HG03439 (cell line): ENCODE measurements around the gene SLC7A6.
"Not testable (repeated sequence)": the region's sequence is repeated elsewhere in the genome, so short reads cannot be mapped to it uniquely, and the experiment has no call there.

ENCODE experiments used
- ATAC-seq: cut with Tn5 transposase; IDR thresholded peaks from one replicate; pipeline ENCODE4 v1.9.1; 2021; ENCODE audit warnings: mild to moderate bottlenecking, moderate library complexity; ENCODE audit not compliant: unreplicated experiment

SLC7A6 gene

DNA sequence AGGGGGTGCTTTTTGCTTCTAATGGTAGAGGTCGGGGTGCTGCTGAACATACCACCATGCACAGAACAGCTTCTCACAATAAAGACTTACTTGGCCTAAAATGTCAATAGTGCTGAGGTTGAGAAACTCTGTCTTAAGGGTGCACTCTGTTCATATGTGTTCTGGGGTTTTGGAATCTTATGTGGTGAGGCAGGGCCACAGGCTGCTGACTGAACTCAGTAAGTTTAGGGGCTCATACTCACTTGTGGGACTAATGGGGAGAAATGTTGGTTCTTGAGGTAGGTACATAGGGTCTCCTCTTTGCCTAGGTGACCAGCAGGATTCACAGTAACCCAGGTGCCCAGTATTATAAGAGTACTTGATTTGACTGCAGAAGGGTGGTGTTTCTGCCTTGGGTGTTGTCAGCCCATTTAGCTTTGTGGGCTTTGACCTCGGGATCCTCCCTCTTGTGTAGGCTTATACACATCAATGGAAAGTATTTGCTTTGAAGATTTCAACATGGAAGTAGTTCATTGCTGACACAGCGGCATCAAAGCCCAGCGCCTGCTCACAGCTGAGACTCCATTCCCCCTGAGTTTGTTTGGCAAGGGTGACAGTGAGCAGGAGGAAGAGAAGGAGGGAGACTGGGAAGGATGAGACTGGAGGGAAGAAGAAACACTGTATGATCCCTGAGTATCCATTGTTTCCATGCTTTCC is 17.2 kb downstream of the SLC7A6 start:
- ATAC-seq: no peak

DNA sequence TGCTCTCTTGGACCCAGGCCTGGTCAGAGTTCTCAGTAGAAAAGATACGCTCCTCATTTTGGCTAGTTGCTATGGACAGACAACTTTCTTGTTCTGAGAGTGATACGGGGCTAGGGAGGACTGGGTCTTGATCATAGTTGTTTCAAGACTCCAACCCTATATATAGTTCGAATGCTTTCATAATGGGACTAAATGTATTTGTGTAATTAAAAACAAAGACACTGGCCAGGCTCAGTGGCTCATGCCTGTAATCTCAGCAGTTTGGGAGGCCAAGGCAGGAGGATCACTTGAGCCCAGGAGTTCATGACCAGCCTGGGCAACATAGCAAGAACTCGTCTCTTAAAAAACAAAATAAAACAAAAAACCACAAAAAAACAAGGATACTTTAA is 17.7 kb downstream of the SLC7A6 start:
- no peak for ATAC-seq

DNA sequence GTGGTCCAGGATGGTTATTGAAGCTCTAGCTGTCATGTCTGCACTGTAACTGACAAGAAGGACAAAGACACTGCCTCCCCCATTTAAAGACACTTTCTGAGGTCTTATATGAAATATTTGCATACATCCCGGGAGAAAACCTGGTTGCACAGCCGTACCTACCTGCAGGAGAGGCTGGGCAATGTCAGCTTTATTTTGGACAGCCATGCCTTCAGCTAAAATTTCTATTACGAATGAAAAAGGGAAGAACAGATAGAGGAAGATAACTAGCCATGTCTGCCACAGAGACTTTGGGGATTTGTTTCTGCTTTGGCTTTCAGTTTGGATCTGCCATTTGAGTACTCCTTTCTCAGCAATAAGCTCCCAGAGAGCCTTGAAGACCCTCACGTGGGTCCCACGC is 19.0 kb downstream of the SLC7A6 start:
- no peak for ATAC-seq

DNA sequence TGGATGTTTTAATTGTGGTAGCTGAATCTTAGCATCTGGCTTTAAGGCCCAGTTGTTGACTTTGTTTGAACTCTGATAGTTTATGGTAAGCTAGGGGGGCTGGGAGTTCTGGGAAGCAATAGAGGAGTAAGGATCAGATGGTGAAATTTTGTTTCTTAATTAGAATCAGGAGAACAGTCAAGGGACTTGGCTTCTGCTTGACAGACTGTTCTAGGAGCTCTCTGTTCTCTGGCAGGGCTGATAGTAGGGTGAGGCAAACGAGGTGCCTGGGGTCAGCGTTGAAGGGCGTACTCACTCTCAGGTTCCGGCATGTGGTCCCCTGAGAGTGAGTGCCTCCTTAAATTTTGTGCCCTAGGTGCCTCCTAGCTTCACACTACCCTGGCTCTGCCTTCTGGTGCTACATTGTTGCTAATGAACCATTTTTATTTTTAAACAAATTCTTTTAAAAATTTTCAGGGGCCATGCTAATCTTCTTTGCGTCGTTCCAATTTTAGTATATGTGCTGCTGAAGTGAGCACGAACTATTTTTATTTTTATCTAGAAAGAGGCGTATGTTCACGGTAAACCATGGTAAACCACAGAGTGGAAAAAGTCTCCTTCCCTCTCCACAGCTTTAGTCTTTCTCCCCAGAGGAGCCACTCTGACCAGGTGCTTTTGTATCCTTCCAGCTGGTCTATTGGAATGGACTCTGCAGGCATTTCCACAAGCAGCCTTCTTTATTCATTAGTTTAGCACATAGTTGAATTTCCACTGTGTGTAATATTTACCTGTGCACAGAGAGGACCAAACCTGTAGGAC is 19.7 kb downstream of the SLC7A6 start:
- ATAC-seq: peak; percentile 43

DNA sequence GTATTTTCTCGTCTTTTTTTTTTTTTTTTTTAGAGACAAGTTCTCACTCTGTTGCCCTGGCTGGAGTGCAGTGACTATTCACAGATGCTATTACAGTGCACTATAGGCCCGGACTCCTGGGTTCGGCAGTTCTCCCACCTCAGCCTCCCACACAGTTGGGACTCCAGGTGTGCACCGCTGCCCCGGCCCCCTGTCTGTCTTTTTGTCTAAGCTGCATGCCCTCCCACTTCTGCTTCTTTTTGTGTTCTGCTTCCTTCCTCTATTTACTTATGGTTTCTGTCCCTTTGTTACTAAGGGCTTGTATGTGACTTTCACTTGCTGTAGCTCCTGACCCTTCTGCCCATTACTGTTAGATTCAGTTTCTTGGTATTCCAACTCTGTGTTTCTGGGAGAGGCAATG is 20.5 kb downstream of the SLC7A6 start:
- peak; percentile 47 for ATAC-seq

DNA sequence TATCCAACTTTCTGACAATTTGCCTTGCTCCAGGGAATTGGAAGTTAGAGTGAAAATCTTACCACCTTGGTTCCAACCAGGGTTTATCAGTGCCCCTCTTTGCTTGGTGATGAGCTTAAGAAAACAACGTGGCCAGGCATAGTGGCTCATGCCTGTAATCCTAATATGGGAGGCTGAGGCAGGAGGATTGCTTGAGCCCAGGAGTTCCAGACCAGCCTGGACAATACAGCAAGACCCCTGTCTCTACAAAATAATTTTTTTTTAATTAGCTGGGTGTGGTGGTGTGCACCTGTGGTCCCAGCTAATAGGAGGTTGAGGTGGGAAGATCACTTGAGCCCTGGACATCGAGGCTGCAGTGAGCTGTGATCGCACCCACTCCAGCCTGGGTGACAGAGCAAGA is 21.4 kb downstream of the SLC7A6 start:
- no peak for ATAC-seq

DNA sequence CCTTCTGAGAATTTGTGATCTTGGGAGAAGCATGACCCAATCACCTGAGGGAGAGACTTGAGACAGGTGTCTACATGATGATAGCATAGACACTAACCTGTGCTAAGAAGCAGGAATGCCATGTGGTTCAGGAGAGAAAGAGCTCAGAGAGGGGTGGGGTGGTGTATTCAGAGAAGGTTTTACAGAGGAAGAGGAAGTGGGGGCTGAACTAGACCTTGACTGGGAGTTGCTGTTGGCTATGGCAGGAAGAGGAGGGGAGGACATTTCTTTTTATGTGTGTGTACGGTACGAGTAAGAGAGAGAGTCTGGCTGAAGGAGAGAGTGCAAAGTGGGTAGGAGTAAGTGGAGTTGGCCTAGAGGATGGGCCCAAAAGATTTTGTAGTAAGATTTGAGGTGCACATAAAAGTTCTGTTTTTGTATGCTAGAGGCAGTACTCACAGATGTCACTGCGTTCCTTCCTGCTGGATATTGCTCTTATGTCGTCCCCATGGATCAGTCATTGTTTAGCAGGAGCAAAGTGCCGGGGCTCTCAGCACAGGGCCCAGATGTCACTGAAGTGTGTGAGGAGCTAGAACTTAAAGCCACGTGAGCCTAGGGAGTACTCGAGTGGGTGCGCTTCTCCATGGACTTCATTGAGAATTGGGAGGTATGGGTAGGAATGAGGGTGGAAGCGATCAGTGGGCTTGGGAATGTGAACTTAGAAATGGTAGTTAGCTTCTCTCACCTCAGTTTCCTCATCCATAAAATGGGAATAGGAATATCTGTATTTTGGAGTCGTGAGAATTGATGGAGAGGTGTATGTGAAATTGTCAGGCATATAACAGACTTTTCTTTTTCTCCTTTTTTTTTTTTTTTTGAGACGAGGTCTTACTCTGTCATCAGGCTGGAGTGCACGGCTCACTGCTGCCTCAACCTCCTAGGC is 22.1 kb downstream of the SLC7A6 start:
- no peak for ATAC-seq

DNA sequence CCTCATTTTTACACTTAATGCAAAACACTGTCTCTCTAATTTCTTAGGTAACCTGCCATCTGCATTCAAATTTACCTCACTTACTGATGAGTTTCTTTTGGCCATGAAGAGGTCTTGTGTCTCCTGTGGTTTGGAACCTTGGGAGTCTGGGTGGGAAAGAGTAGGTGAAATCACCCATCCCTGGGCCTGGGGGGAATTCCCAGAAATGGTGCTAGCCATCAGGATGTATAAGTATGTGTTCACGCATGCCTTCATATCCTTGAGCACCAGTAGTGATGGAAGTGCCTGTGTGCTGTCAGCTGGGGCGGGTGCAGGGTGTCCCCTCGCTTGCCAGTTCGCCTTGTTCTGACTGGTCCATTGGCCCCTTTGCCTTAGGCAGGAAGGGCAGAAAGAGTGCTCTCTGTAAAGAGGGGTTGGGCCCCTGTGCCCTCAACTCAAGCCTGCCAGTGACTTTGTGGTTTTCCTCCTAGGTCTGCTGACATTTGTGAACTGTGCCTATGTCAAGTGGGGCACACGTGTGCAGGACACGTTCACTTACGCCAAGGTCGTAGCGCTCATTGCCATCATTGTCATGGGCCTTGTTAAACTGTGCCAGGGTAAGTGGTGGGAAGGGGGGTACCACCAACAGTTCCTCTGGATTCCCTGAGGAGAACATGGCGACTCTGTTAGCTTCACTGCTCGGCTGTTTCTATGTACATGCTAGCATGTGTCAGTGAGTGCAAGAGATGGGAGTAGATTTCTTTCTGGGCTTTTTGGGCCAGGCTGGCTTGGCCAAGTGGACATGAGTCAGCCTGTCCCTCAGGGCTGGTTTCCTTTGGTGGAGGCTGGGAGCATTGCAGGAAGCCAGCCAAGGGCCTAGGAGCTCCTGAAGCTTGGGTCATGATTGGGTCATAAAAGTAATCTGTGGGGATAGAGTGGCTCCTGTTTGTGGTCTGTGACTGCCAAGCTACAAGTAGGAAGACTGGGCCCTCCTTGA is 23.2 kb downstream of the SLC7A6 start:
- ATAC-seq: no peak

DNA sequence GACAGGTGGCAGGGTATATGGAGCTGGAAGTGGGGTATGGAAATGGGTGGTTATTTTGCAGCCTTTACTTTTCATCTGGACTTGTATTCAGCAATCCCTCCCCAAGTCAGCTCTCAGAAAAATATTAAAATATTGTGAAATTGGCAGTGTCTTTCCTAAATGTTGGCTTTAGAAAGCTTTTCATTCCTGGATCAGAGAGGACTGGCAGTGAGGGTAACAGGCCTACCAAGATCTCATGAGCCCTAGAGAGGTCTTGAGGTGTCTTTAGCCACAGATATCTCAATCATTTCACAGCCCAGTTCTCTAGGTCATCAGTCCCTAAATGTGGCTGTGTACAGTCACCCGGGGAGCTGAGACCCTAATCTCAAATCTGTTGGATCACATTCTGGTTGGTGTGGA is 23.9 kb downstream of the SLC7A6 start:
- no peak for ATAC-seq

DNA sequence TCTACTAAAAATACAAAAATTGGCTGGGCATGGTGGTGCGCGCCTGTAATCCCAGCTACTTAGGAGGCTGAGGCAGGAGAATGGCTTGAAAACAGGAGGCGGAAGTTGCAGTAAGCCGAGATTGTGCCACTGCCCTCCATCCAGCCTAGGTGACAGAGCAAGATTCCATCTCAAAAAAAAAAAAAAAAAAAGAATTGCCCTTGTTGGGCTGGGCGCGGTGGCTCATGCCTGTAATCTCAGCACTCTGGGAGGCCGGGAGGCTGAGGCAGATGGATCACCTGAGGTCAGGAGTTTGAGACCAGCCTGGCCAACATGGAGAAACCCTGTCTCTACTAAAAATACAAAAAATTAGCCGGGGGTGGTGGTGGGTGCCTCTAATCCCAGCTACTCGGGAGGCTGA is 24.5 kb downstream of the SLC7A6 start:
- ATAC-seq: not testable (repeated sequence)

DNA sequence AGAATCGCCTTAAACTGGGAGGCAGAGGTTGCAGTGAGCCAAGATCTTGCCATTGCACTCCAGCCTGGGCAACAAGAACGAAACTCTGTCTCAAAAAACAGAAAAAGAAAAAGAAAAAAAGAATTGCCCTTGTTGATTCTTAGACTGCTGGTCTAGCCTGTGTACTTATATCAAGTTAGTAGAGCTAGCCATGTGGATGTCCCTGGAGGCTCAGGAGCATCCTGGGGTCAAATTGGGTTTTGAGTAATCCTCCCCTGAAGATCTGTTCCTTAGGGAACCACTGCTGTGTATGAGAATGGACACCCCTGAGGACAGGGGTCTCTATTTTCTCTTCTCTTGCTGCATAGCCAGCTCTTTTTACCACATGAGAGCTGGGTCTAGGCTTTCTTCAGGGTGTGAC is 24.9 kb downstream of the SLC7A6 start:
- ATAC-seq: no peak

DNA sequence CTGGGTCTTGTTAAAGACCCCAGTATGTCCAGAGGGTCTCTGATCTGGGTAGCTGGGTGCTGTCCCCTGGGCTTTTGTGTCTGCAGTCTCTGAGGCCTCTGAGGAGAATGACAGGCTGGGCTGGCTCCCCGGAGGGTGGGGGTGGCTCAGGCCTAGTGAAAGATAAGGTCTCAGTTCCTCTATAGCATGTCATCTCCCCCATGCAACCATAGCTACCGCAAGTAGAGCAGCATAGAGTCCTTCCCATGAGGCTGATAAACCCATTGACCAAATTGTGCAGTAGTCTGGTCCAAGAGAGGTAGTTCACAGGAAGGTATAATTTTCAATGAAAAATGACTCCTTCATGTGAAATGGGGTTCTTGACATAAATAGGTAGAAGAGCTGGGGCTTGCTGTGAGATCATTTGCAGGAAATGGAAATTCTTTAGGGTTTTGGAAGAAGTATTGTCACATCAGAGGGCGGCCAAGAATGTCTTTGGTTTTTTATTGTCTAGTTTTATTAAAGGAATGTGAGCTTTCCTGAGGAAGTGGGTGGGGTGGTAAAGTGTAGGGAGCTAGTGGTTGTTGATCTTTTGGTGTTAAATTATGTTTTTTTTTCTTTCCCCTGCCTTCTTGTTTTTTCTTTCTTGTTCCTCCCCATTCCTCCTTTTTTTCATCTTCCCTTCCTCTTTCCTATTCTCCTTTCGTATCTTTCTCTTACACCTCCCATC is 25.4 kb downstream of the SLC7A6 start:
- ATAC-seq: peak; percentile 48

DNA sequence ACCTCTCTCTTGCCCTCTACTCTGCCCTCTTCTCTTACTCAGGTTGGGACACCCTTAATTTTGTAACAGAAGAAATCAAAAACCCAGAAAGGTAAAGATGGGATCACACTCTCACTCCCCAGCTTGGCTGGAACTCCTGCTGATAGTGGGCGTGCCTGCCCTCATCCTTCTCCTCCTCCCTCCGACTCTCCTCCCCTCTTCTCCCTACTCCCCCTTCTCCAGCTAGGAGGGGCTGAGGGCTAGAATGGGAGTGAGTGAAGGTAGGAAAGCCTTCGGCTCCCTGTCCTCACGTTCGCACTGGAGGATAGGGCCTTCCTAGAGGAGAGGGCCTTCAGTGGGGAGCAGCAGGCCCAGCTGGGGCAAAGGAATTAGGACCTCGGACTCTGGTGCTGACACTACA is 26.1 kb downstream of the SLC7A6 start:
- no peak for ATAC-seq

DNA sequence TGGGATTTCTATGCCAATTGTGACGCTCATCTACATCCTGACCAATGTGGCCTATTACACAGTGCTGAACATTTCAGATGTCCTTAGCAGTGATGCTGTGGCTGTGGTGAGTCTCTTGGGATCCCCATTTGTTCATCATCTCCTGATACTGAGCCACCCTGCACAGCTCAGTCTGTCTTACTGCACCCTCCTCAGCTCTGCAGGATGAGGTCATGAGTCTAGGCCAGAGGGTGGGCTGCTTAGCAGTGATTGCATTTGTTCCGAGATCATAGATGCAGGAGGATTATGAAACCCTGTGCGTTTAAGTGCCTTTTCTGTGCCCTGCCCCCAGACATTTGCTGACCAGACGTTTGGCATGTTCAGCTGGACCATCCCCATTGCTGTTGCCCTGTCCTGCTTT is 26.9 kb downstream of the SLC7A6 start:
- no peak for ATAC-seq

DNA sequence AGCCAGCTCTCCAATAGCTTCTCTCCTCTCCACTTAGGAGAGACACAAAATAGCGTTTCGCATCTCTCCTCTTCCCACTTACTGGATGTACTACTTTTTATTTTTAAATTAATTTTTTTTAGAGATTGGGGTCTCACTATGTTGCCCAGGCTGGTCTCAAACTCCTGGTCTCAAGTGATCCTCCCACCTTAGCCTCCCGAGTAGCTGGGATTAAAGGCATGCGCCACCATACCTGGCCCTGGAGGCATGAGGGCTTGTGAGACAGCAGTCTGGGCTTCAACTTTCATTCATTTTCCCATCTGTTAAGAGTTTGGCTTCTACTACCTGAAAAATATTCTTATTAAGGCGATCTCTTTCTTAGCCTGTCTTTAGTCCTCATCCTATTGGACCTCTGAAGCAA is 28.1 kb downstream of the SLC7A6 start:
- no peak for ATAC-seq

DNA sequence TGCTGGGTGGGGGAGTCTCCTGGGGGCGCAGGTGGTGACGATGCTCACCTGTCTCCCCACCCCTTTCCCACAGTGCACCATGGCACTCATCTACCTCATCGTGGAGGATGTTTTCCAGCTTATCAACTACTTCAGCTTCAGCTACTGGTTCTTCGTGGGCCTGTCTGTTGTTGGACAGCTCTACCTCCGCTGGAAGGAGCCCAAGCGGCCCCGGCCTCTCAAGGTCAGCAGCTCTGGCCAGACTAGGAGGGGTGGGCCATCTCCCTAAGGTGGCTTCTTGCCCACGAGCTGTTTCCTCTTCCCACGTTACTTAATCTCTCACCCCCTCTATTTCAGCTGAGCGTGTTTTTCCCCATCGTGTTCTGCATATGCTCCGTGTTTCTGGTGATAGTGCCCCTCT is 32.0 kb downstream of the SLC7A6 start:
- ATAC-seq: no peak

DNA sequence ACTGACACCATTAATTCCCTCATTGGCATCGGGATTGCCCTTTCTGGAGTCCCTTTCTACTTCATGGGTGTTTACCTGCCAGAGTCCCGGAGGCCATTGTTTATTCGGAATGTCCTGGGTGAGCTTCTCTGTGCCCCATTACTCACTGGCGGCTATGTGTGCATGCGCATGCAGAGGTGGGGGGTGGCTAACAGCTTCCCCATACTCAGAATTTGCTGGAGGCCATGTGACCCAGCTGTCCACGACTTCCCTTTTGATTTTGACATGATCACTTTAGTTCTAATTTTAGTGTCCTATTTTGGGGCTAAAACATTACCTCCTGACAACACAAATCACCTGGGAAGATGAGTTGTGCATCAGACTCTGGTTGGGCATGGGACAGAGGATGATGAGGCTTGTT is 32.4 kb downstream of the SLC7A6 start:
- ATAC-seq: no peak

DNA sequence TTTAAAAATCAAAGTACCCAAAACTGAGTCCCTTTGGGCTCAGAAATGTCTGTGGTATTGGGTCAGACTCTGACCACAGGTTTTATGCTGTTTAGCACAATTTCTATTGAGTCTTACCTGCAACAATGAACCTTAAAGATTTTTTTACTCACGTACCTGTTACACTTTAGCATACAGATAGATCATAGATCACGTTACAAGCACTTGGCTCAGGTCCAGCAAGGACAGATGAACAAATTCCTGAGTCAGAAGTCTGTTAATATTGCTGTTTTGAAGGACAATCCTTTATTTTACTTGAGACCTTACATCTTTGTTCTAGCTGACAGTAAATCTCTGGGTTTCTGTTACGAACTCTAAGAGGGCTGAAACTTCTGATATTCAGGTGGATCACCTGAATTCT is 33.6 kb downstream of the SLC7A6 start:
- no peak for ATAC-seq

DNA sequence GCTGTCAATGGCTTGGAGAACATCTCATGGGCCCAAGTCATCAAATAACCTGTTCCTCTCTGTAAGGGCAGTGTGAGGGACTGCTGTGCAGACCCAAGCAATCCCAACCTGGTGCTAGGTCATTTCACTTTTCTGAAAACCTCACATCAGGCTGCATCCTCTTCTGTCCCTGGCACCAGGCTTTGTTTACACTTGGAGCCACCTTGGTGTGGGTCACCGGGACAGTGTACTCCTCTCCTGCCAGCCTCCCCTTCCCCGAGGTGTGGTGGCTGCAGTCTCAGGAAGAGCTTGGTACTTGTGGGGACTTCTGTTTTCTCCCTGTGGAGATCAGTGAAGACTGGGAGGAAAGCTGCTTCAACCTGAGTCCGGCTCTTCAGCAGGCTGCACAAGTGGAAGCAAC is 34.0 kb downstream of the SLC7A6 start:
- no peak for ATAC-seq
